Measurements from ENCODE around the gene AOAH. TPM values are rescaled to one million over a fixed set of nuclear protein-coding genes. Genes with fewer than 3 reads are reported as not detected.
"Not testable (repeated sequence)": the region's sequence is repeated elsewhere in the genome, so short reads cannot be mapped to it uniquely, and the experiment has no call there.

AOAH gene
- total and polyA plus RNA-seq, 2 donors (not counting 3 experiments of a cell fraction or from before 2014, with no cell fraction given), result not detected

GRCh38 chr7:36650320-36650719 lies 74.0 kb downstream of the AOAH start:
- no peak overlapping the region for H3K27ac ChIP-seq (ENCODE audit: insufficient read depth, low read depth, low read length)
- no peaks in the 10 kb centered on the region for H3K79me2 ChIP-seq (ENCODE audit: control insufficient read depth, insufficient read depth, low read length)
- H3K4me1 ChIP-seq (ENCODE audit: control insufficient read depth, extremely low read depth, insufficient read depth, low read length), result no peaks in the 10 kb centered on the region
- no peaks in the 10 kb centered on the region for H3K9me1 ChIP-seq (replicated peaks; ENCODE audit: control insufficient read depth, extremely low read depth, insufficient read depth, low read length)
- BruUV-seq (replicated peaks), result no TSS peak
- intact Hi-C loops (cut with micrococcal nuclease), result no loop called here
- FAIRE-seq (no peak), DNase-seq (ENCODE audit: low read depth, low spot score) (no peak)
- no peak overlapping the region for H3K4me3 ChIP-seq (replicated peaks in 1 of 3; ENCODE audit: insufficient read depth in 1 of 3, low read depth in 1 of 3, low read length in 3 of 3)
- H2AFZ ChIP-seq (ENCODE audit: low read depth, low read length), result no peak overlapping the region
- H4K20me1 ChIP-seq (replicated peaks; ENCODE audit: control insufficient read depth, extremely low read depth, insufficient read depth, low read length), result no peaks in the 10 kb centered on the region
- no peaks in the 10 kb centered on the region for H3K9me3 ChIP-seq (replicated peaks; ENCODE audit: control insufficient read depth, insufficient read depth, low read length)
- dilution Hi-C loops (cut with MboI; ENCODE audit: extremely low pct_ligation_motif_present, low sequenced_read_pairs), result no loop called here
- no peak for TF ChIP-seq MAX (IDR thresholded peaks at IDR 0.05; ENCODE audit: insufficient read depth, insufficient read length)
- no peak for TF ChIP-seq POLR2A (IDR thresholded peaks at IDR 0.05; ENCODE audit: low read depth, low read length)
- TF ChIP-seq EZH2 (IDR thresholded peaks at IDR 0.05; ENCODE audit: borderline replicate concordance, low read depth, low read length, severe bottlenecking), result no peak
- no peak for TF ChIP-seq JUN (IDR thresholded peaks at IDR 0.05; ENCODE audit: borderline replicate concordance, insufficient read depth, insufficient read length, low read depth)
- H3K36me3 ChIP-seq (ENCODE audit: control insufficient read depth in 2 of 2, extremely low read depth in 1 of 2, insufficient read depth in 2 of 2, low read length in 2 of 2), result no peaks in the 10 kb centered on the region
- no peaks in the 10 kb centered on the region for H3K27me3 ChIP-seq (ENCODE audit: control insufficient read depth in 2 of 2, insufficient read depth in 2 of 2, low read length in 2 of 2)
- no peak overlapping the region for H3K9ac ChIP-seq (replicated peaks; ENCODE audit: extremely low read depth, insufficient read depth, low read length)
- no peak overlapping the region for H3K4me2 ChIP-seq (ENCODE audit: insufficient read depth, low read length)
- ChIA-PET POLR2A (no interaction called here), CTCF (no interaction called here)

DNA sequence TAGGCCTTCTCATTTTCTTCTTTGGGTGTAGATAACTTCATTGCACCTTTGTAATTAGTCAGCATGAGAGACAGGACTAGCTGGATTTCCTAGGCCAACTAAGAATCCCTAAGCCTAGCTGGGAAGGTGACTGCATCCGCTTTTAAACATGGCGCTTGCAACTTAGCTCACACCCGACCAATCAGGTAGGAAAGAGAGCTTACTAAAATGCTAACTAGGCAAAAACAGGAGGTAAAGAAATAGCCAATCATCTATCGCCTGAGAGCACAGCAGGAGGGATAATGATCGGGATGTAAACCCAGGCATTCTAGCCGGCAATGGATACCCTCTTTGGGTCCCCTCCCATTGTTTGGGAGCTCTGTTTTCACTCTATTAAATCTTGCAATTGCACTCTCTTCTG lies 75.0 kb downstream of the AOAH start:
- H3K27me3 ChIP-seq (ENCODE audit: control insufficient read depth in 2 of 2, insufficient read depth in 2 of 2, low read length in 2 of 2); H3K36me3 ChIP-seq (ENCODE audit: control insufficient read depth in 2 of 2, extremely low read depth in 1 of 2, insufficient read depth in 2 of 2, low read length in 2 of 2); H4K20me1 ChIP-seq (replicated peaks; ENCODE audit: control insufficient read depth, extremely low read depth, insufficient read depth, low read length); intact Hi-C loops (cut with micrococcal nuclease); H3K27ac ChIP-seq (ENCODE audit: insufficient read depth, low read depth, low read length); H3K9me3 ChIP-seq (replicated peaks; ENCODE audit: control insufficient read depth, insufficient read depth, low read length); H3K4me2 ChIP-seq (ENCODE audit: insufficient read depth, low read length); BruUV-seq (replicated peaks); H3K9ac ChIP-seq (replicated peaks; ENCODE audit: extremely low read depth, insufficient read depth, low read length); H3K9me1 ChIP-seq (replicated peaks; ENCODE audit: control insufficient read depth, extremely low read depth, insufficient read depth, low read length); H2AFZ ChIP-seq (ENCODE audit: low read depth, low read length); FAIRE-seq; DNase-seq (ENCODE audit: low read depth, low spot score); dilution Hi-C loops (cut with MboI; ENCODE audit: extremely low pct_ligation_motif_present, low sequenced_read_pairs); H3K79me2 ChIP-seq (ENCODE audit: control insufficient read depth, insufficient read depth, low read length); H3K4me1 ChIP-seq (ENCODE audit: control insufficient read depth, extremely low read depth, insufficient read depth, low read length); H3K4me3 ChIP-seq (replicated peaks in 1 of 3; ENCODE audit: insufficient read depth in 1 of 3, low read depth in 1 of 3, low read length in 3 of 3); POLR2A ChIA-PET: not testable (repeated sequence)
- CTCF ChIA-PET, result interaction anchor here (1.4 to 1.9 kb wide), 2 partner anchors 21 to 162 kb away, joined by 5 to 8 read pairs; no protein-coding TSS in a partner anchor

Data from endothelial cell of umbilical vein (primary cell).